ENCODE data around the gene SKI.

- no peak for TF ChIP-seq CTCF (IDR thresholded peaks at IDR 0.05; ENCODE audit: low read depth, low read length, poor library complexity, severe bottlenecking)
- TF ChIP-seq EZH2phosphoT487 (IDR thresholded peaks at IDR 0.05; ENCODE audit: borderline replicate concordance, low read length), result no peak
Observed at GRCh38 chr1:2231532-2232254, 3.6 kb downstream of the SKI start.
